Peyer's patch (tissue), 4 donors: ENCODE data around the gene ST6GAL1.
"Not testable (repeated sequence)": the region's sequence is repeated elsewhere in the genome, so short reads cannot be mapped to it uniquely, and the experiment has no call there.

Source experiments
- POLR2A ChIP-seq, 2 donors: fragments of 450-650 bp; IDR thresholded peaks; one replicate each; pipeline ENCODE4 v1.5.1; 2017; ENCODE audit warnings: antibody characterized with exemption in 2 of 2, mild to moderate bottlenecking in 2 of 2, moderate library complexity in 2 of 2
- TF ChIP-seq, protein P1 (sequence below), 6 experiments: fragments of 450-650 bp in 4 of 6; fragments of 200-600 bp in 2 of 6; sonication (generic) in 1 of 6; IDR thresholded peaks; one replicate each; pipeline ENCODE4 v1.5.1; 2017 to 2019; ENCODE audit warnings: antibody characterized with exemption in 6 of 6, mild to moderate bottlenecking in 3 of 6, moderate library complexity in 1 of 6

DNA sequence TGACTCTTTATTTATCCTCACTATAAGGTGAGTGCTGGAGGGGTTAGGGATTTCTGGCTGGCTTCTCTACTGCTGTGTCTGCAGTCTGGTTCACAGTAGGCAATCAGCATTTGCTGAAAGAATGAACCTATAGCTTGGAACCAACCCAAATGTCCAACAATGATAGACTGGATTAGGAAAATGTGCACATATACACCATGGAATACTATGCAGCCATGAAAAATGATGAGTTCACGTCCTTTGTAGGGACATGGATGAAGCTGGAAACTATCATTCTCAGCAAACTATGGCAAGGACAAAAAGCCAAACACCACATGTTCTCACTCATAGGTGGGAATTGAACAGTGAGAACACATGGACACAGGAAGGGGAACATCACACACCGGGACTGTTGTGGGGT is 93.0 kb downstream of the ST6GAL1 start:
- not testable (repeated sequence) for TF ChIP-seq POLR2A (IDR thresholded peaks at IDR 0.05)
- TF ChIP-seq, protein P1, sequence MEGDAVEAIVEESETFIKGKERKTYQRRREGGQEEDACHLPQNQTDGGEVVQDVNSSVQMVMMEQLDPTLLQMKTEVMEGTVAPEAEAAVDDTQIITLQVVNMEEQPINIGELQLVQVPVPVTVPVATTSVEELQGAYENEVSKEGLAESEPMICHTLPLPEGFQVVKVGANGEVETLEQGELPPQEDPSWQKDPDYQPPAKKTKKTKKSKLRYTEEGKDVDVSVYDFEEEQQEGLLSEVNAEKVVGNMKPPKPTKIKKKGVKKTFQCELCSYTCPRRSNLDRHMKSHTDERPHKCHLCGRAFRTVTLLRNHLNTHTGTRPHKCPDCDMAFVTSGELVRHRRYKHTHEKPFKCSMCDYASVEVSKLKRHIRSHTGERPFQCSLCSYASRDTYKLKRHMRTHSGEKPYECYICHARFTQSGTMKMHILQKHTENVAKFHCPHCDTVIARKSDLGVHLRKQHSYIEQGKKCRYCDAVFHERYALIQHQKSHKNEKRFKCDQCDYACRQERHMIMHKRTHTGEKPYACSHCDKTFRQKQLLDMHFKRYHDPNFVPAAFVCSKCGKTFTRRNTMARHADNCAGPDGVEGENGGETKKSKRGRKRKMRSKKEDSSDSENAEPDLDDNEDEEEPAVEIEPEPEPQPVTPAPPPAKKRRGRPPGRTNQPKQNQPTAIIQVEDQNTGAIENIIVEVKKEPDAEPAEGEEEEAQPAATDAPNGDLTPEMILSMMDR (IDR thresholded peaks at IDR 0.05), result not testable (repeated sequence)
